ENCODE data around the gene GFAP.
A peak's percentile ranks its signal among the peaks of the same experiment; 100 is the strongest.

Gene GFAP

GRCh38 chr17:44898768-44899073 is 16.6 kb downstream of the GFAP start:
- peaks cover 16% of the 10 kb centered on the region for H3K4me1 ChIP-seq (ENCODE audit: insufficient read depth, low read length, poor library complexity, severe bottlenecking)
- no peaks in the 10 kb centered on the region for H3K9me2 ChIP-seq (replicated peaks; ENCODE audit: low read depth, low read length)
- peak overlapping the region; percentile 76 for H2AFZ ChIP-seq (ENCODE audit: low read length)
- H3K9me3 ChIP-seq (ENCODE audit: insufficient read depth, low read depth, low read length), result no peaks in the 10 kb centered on the region
- H3K36me3 ChIP-seq (ENCODE audit: insufficient read depth, low read length), result no peaks in the 10 kb centered on the region; the same call in 1 of the 2 replicates
- TF ChIP-seq EZH2phosphoT487 (IDR thresholded peaks at IDR 0.05; ENCODE audit: borderline replicate concordance) (no peak), CTCF (conservative IDR thresholded peaks at IDR 0.05; ENCODE audit: low read length) (no peak)
- peak overlapping the region; percentile 83 for H3K4me2 ChIP-seq (ENCODE audit: low read depth, low read length, poor library complexity, severe bottlenecking)
- peaks cover 8% of the 10 kb centered on the region for H4K20me1 ChIP-seq (ENCODE audit: insufficient read depth, low read length, poor library complexity, severe bottlenecking)
- H3K79me2 ChIP-seq (ENCODE audit: insufficient read depth, low read length), result peaks cover 54% of the 10 kb centered on the region
- H3F3A ChIP-seq (ENCODE audit: low read depth), result no peaks in the 10 kb centered on the region
- peak overlapping the region; percentile 94 for H3K4me3 ChIP-seq (ENCODE audit: low read length, poor library complexity, severe bottlenecking)
- no peaks in the 10 kb centered on the region for H3K27me3 ChIP-seq (ENCODE audit: insufficient read depth, low read length, poor library complexity, severe bottlenecking)
- H3K9ac ChIP-seq (ENCODE audit: low read depth, low read length, poor library complexity, severe bottlenecking), result peak overlapping the region; percentile 85

GRCh38 chr17:44894642-44895041 is 20.7 kb downstream of the GFAP start:
- Histone ChIP-seq H3K4me3 (ENCODE audit: low read length, poor library complexity, severe bottlenecking) (no peak overlapping the region), H2AFZ (ENCODE audit: low read length) (no peak overlapping the region), H3K9me3 (ENCODE audit: insufficient read depth, low read depth, low read length) (no peaks in the 10 kb centered on the region), H3K4me2 (ENCODE audit: low read depth, low read length, poor library complexity, severe bottlenecking) (no peak overlapping the region), H3K27me3 (ENCODE audit: insufficient read depth, low read length, poor library complexity, severe bottlenecking) (no peaks in the 10 kb centered on the region), H3K9me2 (replicated peaks; ENCODE audit: low read depth, low read length) (no peaks in the 10 kb centered on the region), H3K4me1 (ENCODE audit: insufficient read depth, low read length, poor library complexity, severe bottlenecking) (peaks cover 14% of the 10 kb centered on the region), H3K79me2 (ENCODE audit: insufficient read depth, low read length) (peaks cover 85% of the 10 kb centered on the region), H3F3A (ENCODE audit: low read depth) (no peaks in the 10 kb centered on the region), H3K9ac (ENCODE audit: low read depth, low read length, poor library complexity, severe bottlenecking) (no peak overlapping the region), H4K20me1 (ENCODE audit: insufficient read depth, low read length, poor library complexity, severe bottlenecking) (peaks cover 14% of the 10 kb centered on the region), H3K36me3 (ENCODE audit: insufficient read depth, low read length) (peaks cover 14% of the 10 kb centered on the region; the same call in 1 of the 2 replicates)
- TF ChIP-seq CTCF (conservative IDR thresholded peaks at IDR 0.05; ENCODE audit: low read length), result no peak
- no peak for TF ChIP-seq EZH2phosphoT487 (IDR thresholded peaks at IDR 0.05; ENCODE audit: borderline replicate concordance)

- H3K36me3 ChIP-seq (ENCODE audit: insufficient read depth, low read length), result peaks cover 27% of the 10 kb centered on the region; the same call in 1 of the 2 replicates
- H3K27me3 ChIP-seq (ENCODE audit: insufficient read depth, low read length, poor library complexity, severe bottlenecking), result no peaks in the 10 kb centered on the region
- H3F3A ChIP-seq (ENCODE audit: low read depth), result no peaks in the 10 kb centered on the region
- H3K4me2 ChIP-seq (ENCODE audit: low read depth, low read length, poor library complexity, severe bottlenecking), result peak overlapping the region; percentile 6
- no peaks in the 10 kb centered on the region for H3K9me2 ChIP-seq (replicated peaks; ENCODE audit: low read depth, low read length)
- H3K9ac ChIP-seq (ENCODE audit: low read depth, low read length, poor library complexity, severe bottlenecking), result no peak overlapping the region
- H3K4me3 ChIP-seq (ENCODE audit: low read length, poor library complexity, severe bottlenecking), result no peak overlapping the region
- peaks cover 31% of the 10 kb centered on the region for H4K20me1 ChIP-seq (ENCODE audit: insufficient read depth, low read length, poor library complexity, severe bottlenecking)
- H3K4me1 ChIP-seq (ENCODE audit: insufficient read depth, low read length, poor library complexity, severe bottlenecking), result peaks cover 7% of the 10 kb centered on the region
- no peak for TF ChIP-seq CTCF (conservative IDR thresholded peaks at IDR 0.05; ENCODE audit: low read length)
- no peak for TF ChIP-seq EZH2phosphoT487 (IDR thresholded peaks at IDR 0.05; ENCODE audit: borderline replicate concordance)
- no peak overlapping the region for H2AFZ ChIP-seq (ENCODE audit: low read length)
- peaks cover 86% of the 10 kb centered on the region for H3K79me2 ChIP-seq (ENCODE audit: insufficient read depth, low read length)
- H3K9me3 ChIP-seq (ENCODE audit: insufficient read depth, low read depth, low read length), result no peaks in the 10 kb centered on the region
Observed at GRCh38 chr17:44892250-44892649, 23.1 kb downstream of the GFAP start.

Measured in Loucy (cell line).